GM21576 (cell line): ENCODE measurements around the gene ONECUT3.

Source experiments
- ATAC-seq: cut with Tn5 transposase; IDR thresholded peaks from one replicate; pipeline ENCODE4 v1.9.1; 2021; ENCODE audit warnings: mild to moderate bottlenecking, moderate library complexity; ENCODE audit not compliant: unreplicated experiment

Gene ONECUT3

GRCh38 chr19:1767464-1767933 is 14.2 kb downstream of the ONECUT3 start:
- no peak for ATAC-seq

- ATAC-seq: no peak
Measured at GRCh38 chr19:1768248-1768647, 14.9 kb downstream of the ONECUT3 start.

GRCh38 chr19:1768918-1769644 is 15.8 kb downstream of the ONECUT3 start:
- ATAC-seq: no peak

GRCh38 chr19:1769645-1769985 is 16.3 kb downstream of the ONECUT3 start:
- ATAC-seq: no peak

- no peak for ATAC-seq
Measured at GRCh38 chr19:1770866-1771576, 17.7 kb downstream of the ONECUT3 start.

GRCh38 chr19:1773184-1773583 is 19.9 kb downstream of the ONECUT3 start:
- ATAC-seq: no peak

GRCh38 chr19:1774989-1775772 is 21.9 kb downstream of the ONECUT3 start:
- no peak for ATAC-seq

- ATAC-seq: no peak
Measured at GRCh38 chr19:1775951-1776605, 22.8 kb downstream of the ONECUT3 start.

GRCh38 chr19:1776606-1777147 is 23.4 kb downstream of the ONECUT3 start:
- no peak for ATAC-seq

GRCh38 chr19:1777149-1777548 is 23.8 kb downstream of the ONECUT3 start:
- ATAC-seq: no peak

- ATAC-seq: no peak
Measured at GRCh38 chr19:1779574-1779973, 26.3 kb downstream of the ONECUT3 start.

GRCh38 chr19:1780272-1780958 is 27.1 kb downstream of the ONECUT3 start:
- no peak for ATAC-seq

- no peak for ATAC-seq
Measured at GRCh38 chr19:1782521-1782920, 29.2 kb downstream of the ONECUT3 start.

GRCh38 chr19:1783354-1783753 is 30.0 kb downstream of the ONECUT3 start:
- ATAC-seq: no peak

GRCh38 chr19:1783874-1784273 is 30.6 kb downstream of the ONECUT3 start:
- no peak for ATAC-seq

GRCh38 chr19:1785310-1785709 is 32.0 kb downstream of the ONECUT3 start:
- no peak for ATAC-seq

- no peak for ATAC-seq
Measured at GRCh38 chr19:1786668-1787067, 33.4 kb downstream of the ONECUT3 start.

GRCh38 chr19:1787116-1787515 is 33.8 kb downstream of the ONECUT3 start:
- no peak for ATAC-seq

- no peak for ATAC-seq
Measured at GRCh38 chr19:1789261-1790041, 36.1 kb downstream of the ONECUT3 start.
